GDM1 (cell line): ENCODE measurements around the gene STYXL2.

Experiments
- DNase-seq: peaks from one replicate; lab custom pipeline; 2025; lab: John Stamatoyannopoulos, UW

STYXL2 gene

DNA sequence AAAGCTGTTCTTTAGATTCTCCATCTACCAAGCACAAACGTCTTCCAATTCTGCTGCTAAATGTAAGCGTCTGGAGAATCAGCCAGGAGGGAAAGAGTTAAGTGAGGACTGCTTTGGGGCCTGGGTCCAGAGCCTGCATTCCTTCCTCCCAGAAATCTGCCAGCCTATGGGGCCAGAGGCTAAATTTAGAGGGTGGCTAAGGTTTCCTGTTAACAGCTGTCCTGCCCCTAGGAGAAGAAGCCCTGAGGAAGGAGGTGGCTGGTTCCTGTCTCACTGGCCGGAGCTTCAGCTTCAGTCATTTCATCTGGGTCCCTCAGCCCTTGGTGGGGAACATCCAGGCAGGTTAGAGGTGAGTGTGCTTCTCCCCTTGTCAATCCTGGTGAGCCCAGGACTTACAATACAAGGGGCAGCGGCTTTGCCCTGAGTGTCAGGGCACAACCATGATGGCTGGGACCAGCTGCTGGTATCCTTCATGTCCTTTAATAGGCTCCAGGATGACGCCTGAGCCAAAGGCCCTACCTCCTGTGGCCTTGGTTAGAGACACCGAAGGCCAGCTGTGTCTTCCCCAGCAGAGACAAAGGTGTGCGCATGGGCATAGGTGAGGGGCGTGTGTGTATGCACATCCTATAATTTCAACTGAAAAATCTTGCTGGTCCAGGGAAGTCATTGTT is at the start of gene STYXL2:
TSS of gene STYXL2 (plus strand) at position 230 of the 671 bp plus-strand sequence. CDS start 775 bp downstream, outside the sequence.
- peak; percentile 78 for DNase-seq

DNA sequence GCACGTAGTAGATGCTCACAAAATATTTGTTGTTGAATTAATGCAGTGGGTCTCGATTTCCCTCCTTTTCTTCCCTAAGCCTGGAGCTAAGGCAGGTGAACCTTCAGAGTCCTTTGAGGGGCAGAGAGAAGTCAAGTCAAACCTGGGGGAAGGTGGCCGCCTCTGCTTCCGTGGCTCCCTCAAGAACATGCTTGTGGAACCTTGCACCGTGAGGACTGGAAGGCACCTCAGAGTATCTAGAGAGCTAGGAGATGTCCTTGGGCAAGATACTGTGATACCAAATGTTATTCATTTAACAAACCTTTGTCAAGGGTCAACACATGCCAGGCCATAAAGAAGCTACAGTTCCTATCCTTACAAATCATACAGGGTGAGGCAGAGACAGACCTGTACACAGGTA is 42.0 kb upstream of the STYXL2 start:
- no peak for DNase-seq

DNA sequence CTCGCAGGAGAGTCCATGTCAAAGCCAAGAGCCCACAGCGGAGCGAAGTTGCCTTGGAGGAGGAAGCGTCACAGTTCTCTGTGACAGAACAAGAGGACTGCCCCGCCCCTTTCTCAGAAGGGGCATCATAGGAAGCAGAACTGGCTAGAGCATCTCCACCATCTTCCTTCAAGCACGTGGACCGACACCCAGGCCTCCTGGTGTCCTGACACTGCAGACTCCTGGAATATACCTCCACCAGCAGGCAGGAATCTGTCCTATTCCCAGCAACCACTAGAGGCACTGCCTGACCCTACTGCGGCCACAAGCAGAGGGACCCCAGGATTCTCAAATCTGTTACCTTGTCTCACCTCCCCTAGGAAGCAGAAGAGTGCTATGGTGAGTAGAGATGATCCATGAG is 41.5 kb upstream of the STYXL2 start:
- no peak for DNase-seq

DNA sequence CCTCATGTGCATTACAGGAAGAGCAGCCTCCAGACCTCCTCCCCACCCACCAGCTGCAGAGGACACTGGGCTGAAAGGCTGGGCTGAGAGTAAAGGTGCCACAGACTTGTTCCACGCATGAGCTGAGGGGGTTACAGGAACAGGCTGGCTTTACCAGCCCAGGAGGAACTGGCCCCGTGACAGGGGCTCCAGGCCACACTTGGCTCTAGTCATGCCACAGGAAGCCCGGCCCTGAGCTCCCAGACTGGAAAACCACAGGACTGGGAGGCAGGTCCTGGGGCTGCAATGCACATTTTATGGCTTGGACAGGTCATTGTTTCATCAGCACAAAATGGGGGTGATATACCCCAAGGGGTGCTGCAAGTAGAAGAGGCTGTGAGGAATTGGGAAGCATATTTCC is 39.3 kb upstream of the STYXL2 start:
- no peak for DNase-seq

DNA sequence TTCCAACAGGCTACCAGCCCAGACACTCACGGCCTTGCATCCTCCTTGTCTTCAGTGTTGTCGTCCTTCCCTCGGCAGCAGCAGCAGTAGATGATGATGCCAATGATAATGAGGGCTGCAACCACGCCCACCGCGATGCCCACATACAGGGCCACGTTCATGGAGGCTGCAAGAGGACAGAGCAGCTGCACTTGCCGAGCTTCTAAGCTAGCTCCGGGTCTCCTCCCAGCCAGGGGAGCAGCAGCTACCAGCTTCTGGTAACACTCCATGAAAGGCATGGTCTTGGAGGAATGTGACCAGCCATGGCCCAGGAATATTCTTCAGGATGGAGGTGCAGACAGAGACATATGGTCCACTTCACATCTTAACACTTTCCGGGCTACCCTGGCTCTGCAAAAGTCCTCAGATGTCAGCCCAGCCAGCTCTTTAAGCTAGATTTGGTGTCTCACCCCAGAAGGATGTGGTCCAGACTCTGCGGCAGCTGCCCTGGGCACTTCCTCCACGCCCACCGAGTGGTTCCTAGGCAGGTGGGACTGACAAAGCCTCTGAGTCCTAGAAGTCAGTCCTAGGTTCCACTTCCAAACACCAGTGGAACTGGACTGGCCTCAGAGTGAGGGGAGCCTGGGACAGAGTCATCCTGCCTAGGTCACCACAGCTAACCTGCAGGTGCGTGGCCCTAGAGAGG is 38.8 kb upstream of the STYXL2 start:
- DNase-seq = no peak

DNA sequence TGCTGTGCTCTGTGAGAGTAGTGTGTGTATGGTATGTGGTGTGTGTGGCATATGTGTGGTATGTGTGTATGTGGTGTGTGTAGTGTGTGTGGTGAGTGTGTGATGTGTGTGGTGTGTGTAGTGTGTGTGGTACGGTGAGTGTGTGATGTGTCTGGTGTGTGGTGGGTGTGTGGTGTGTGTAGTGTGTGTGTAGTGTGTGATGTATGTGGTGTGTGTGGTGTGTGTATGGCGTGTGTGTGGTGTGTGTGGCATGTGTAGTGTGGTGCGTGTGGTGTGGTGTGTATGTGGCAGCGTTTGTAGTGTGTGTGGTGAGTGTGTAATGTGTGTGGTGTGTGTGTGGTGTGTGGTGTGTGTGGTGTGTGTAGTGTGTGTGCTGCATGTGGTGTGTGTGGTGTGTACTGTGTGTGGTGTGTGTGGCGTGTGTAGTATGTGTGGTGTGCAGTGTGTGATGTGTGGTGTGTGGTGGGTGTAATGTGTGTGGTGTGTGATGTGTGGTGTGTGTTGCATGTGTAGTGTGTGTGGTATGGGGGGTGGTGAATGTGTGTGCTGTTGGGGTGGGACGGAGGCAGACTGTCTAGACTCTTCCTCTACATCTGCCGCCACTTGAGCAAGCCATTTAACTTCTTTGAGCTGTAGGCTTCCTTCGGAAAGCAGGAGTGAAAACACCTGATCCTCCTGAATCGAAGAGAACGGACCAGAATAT is 37.2 kb upstream of the STYXL2 start:
- DNase-seq = no peak

DNA sequence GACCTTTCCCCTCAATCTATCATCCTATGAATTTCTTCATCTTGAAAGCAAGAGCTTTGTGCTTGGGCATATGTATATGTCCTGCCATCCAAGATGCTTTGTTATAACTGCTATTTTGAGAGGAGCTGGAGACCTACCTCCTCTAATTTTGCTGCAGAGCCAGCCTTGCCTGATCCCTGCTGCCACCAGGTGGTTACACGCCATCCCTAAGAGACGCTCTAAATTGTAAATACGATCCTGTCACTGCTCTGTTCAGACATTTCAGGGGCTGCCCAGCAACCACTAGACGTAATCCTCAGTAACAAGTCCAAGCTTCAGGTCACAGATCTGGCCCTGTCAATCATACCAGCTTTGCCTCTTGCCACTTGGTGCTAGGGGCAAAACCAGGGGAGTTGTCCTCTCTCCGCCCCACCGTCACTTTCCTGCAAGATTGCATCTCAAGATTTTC is 36.6 kb upstream of the STYXL2 start:
- peak; percentile 60 for DNase-seq

DNA sequence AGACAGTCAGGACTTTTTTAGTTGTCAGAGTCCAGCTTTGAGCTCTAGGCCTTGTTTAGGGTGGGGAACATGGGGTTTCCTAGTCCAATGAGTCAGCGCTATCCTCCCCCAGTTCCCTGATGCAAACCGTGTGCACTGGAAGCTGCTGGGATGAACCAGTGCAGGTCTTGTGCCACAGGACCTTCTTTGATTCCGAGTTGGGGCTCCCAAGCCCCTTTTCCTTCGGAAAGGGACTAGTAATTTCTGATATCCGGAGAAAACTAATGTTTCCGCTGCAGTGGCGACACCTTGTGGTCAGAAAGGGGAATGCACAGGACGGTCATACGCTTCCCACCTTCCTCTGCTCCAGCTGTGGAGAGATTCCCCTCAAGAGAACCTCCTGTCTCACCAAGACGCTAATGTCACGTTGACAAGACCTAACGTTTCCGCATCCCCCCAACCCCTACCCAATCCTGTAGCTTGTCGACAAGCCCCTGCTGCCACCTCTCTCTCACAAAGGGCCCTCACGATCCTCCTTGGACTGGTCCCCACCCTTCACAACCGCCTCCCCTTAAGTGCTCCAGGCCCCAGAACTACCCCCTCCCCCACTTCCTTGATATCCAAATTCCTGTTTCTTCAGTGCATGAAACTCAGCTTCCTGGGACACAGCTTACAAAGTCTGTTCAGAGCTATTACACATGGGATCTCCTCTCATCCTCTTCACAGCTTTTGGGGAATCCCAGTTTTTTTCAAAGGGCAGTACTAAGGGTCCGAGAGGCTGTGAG is 34.6 kb upstream of the STYXL2 start:
- DNase-seq = peak; percentile 20

DNA sequence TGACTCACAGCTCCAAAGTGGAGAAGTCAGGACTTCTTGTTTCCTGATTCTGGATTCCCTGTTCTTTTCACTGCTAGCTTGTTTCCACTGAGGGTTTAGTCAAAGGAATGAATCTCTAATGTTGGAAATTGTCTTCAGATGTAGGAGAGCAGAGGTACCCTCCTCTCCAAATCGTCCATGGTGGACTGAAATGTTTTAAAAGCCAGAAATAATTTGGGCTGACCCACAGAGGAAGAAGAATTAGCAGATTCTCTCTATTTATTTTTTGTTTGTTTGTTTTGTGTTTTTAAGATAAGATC is 34.1 kb upstream of the STYXL2 start:
- no peak for DNase-seq

DNA sequence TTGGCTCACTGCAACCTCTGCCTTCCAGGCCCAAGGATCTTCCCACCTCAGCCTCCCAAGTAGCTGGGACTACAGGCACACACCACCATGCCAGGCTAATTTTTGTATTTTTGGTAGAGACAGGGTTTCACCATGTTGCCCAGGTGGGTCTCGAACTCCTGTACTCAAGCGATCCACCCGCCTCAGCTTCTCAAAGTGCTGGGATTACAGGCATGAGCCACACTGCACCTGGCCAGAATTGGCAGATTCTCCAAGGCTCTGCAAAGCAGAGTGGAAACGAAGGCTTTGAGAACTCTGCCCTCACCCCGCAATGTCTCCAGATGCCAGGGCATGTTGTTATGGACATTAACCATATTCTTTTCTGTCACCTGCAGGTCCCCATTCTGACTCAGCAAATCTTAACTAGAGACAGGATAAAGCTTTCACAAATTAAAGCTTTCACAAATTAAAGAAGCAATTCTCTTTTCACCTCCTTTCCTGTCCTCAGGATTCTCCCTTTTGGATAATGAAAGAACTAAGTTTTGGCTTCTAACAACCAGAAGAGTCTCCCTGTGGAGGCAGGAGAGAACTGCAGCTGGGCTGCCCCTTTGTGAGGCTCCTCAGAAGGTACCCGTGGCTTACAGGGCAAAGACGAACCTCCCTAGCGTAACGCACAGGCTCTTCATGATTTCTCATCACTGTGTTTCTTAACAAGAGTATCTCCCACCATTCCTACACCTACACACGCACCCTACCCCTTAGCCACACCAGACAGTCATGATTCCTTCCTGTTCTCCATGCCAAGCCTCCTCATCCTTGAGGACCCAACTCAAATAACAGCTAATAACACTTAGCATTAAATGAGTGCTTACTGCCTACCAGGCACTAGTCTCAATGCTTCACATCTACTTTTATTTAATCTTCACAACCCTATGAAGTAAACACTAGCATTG is 33.5 kb upstream of the STYXL2 start:
- DNase-seq = no peak

DNA sequence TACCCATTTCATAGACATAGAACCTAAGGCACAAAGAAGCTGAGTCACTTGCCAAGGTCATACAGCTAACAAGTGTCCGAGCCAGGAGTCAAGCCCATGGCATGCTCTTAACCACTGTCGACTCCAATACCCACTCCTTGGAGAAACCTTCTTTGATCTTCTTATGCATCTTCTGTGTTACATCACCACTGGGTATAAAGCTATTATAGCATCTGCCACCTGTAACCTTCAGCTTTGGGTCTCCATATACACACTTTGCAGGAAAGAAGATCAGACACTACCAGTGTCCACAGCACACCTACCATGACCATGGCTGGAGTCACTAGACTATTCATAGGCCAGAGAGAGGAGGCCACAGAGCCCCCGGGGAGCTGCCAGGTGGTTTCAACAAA is 32.8 kb upstream of the STYXL2 start:
- no peak for DNase-seq

DNA sequence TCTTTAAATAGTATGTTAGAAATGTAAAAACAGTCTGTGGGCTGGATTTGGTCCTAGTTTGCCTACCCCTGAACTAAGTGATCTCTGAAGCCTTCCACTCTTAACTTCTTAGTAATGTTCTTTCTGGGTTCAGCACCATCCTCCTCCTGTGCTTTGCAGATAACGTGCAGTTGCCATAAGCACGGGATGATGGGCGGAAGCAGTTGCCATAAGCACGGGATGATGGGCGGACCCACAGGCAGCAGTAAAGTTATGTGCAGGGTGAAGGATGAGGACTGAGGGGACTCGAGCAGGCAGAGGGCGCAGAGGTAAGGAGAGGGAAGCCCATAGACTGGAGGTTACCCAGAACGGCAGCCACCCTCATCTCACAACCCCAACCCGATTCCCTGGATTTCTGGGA is 29.3 kb upstream of the STYXL2 start:
- DNase-seq = no peak

DNA sequence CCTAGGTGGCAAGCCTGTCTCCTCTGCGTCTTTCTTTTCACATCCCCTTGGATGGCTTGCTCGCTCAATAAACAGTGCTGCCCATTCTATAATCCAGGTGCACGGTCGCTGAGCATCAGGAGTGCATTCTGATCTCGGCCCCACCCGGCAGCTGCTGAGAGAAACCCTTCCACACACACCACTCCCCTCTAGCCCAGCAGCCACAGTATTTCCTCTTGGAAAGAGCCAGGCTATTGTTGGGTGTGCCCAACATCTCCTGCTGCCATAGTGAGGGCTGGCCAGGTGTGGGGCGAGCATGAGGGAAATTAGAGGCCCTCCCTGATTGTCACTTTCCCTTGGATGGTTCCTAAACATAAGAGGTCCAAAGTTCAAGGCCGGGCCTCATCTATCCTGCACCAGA is 28.4 kb upstream of the STYXL2 start:
- no peak for DNase-seq

DNA sequence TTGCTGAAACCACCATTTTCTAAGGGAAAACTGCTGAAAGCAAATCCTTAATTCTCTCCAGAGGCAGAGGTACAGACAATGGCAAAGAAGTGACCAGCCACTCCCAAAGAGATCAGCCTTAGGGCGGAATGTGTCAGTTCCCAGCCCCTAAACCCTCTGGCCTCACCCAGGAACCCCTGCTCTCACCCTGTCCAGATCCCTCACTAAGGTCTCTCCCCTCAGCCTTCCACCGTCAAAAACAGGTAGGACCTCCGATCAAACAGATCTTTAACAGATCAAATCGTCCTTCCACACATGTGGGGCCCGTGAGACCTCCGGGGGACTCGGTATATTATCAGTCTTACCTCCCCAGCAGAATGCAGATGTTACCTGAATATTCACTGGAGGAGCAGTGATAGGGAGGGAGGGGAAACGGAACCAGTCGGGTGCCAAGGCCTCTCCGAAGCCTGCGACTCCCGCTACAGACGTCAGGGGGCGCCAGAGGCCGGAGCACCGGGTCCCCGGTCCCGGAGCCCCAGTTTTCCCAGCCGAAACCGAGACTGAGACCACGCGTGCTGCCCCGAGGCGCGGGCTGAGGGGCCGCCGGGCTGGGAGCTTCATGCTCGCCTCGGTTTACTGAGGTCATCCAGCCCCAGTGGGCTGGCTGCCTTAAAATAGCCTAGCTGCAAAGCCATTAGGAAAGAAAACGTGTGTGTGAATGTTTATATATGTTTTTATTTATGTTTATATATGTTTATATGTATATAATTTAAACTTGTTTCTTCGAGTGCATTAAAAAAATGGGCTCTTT is 27.3 kb upstream of the STYXL2 start:
- peak; percentile 61 for DNase-seq

DNA sequence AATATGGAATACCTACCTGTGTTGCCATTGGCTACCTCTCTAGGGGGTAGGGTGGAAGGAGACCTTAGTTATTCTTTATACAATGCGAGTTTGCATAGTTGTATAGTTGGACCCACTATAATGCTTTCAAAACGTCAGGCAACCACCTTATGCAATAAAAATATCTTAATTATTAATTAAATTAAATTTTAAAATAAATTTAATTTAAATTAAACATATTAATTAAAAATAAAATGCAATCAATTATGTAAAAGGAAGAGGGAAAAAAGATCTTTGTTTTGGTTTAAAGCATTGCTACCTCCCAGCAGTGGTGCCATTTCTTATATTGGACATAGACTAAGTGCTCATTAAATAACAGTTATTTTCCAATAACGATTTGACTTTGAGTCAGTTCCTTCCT is 26.0 kb upstream of the STYXL2 start:
- DNase-seq = no peak

DNA sequence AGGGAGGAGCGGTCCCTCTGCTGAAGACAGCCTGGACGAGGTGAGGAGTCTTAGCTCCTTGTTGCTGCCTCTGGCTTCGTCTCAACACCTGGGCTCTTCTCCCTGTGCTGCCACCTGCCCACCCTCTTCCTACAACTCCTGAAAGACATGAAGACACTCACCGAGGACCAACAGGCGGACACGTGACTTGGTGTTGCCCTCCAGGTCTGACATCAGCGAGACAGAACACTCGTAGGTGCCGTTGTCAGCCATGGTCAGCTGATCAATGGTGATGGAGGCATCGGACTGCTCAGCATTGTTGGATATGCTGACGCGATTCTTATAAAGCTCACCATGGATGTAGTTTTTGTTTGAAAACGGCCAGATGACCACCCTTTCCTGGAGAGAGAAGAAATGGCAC is 25.1 kb upstream of the STYXL2 start:
- DNase-seq = no peak

DNA sequence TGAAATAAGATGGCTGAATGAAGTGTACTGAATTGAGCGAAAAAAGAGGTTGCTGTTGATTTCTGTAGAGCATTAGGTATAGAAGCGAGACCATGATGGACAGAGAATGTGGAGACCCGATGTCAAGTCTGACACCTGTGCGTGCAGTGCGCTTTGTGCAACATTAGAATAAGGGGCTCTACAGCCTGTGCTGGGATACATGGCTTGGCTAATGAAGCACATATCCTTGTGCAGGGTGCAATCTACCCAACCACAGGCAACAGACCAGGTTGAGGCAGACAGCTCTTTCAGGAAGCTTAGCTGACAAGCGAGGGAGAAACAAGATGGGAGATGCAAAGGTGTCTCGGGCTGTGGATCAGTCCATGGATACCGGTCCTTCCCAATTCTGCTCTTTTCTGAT is 22.6 kb upstream of the STYXL2 start:
- no peak for DNase-seq

DNA sequence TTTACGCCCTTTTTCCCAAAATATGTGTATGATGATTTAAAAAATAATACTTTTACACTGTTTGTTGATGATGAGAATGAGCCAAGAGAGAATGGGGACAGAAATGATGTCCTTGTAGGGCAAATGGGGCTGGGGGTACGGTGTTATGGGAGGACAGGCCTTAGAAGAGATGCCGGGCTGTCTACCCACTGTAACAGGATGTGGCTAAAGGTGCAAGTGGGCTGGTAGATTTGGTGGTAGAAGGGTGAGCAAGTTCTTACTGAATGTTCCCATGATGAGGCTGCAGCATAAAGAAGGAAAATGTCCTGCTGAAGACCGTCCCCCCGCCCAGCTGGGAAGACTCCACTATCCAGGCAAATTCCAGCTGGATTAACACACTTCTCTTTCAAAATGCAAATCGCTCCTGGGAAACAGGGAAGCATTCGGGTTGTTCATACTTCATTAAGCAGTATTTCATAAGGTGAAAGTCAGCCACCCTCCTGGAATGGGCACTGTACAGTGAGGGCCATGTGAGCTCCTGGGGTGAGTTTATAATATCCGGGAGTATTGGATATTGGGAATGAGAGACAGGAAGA is 17.7 kb upstream of the STYXL2 start:
- no peak for DNase-seq

DNA sequence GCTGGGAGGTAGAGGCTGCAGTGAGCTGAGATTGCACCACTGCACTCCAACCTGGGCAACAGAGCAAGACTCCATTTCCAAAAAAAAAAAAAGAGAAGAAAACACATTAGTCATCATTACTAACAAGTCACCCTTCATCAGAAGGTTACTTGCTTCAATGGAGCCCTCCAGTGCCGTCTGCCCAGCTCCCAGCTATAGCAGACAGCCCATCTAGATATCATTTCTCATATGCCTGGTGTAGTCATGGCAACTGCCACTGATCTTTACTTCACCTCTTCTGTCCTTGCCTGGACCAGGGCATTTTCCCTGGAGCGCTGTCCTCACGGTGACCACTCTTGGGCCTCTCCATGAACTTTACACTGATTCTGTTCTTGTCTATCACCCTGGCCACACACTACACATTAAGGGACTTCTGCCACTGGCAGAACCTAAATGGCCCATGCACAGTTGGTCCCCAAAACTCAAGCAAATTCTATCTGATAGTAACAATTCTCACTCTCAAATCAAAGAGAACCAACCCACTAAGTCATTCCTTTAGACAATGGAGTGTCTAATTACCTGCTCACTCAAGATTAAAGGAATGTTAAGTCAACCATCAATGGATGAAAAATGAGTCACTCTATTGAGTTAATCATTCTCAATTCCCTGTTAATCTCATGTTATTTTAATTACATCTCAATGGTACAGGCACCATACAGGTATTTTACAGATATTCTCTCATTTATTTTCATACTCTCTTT is 16.6 kb upstream of the STYXL2 start:
- DNase-seq = no peak

DNA sequence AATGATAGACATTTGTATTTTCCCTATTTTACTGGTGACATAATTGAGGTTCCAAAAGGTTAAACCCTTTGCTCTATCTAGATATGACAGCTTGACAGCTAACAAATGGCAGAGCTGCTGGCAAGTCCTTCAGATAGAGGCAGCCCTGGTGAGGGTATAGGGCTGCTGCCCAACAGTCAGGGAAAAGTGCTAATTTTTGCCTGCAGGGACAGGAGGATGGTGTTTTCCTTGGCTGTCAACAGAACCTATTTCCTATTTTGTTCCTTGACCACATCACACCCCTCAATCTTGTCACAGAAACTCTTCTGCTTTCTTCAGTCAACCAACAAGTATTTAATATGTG is 16.0 kb upstream of the STYXL2 start:
- DNase-seq = no peak
